GM18508 (cell line): ENCODE results near the gene FOXK2.

Experiments used
- ATAC-seq: cut with Tn5 transposase; IDR thresholded peaks from one replicate; pipeline ENCODE4 v1.9.1; 2021; ENCODE audit warnings: moderate number of reproducible peaks; ENCODE audit not compliant: insufficient read depth, unreplicated experiment

The FOXK2 gene

GRCh38 chr17:82586576-82587233 lies 67.2 kb downstream of the FOXK2 start:
- no peak for ATAC-seq

- ATAC-seq = no peak
These were observed 67.9 kb downstream of the FOXK2 start for GRCh38 chr17:82587234-82588086.

GRCh38 chr17:82588266-82589175 lies 69.0 kb downstream of the FOXK2 start:
- no peak for ATAC-seq

- no peak for ATAC-seq
These were observed 70.3 kb downstream of the FOXK2 start for GRCh38 chr17:82589851-82590180.

GRCh38 chr17:82590216-82590615 lies 70.7 kb downstream of the FOXK2 start:
- ATAC-seq = no peak

- ATAC-seq = no peak
These were observed 71.5 kb downstream of the FOXK2 start for GRCh38 chr17:82590881-82591539.

GRCh38 chr17:82592289-82592766 lies 72.8 kb downstream of the FOXK2 start:
- ATAC-seq = no peak

- no peak for ATAC-seq
These were observed 73.4 kb downstream of the FOXK2 start for GRCh38 chr17:82592767-82593589.

GRCh38 chr17:82593590-82594087 lies 74.1 kb downstream of the FOXK2 start:
- no peak for ATAC-seq

GRCh38 chr17:82594571-82594970 lies 75.0 kb downstream of the FOXK2 start:
- ATAC-seq = no peak

- no peak for ATAC-seq
These were observed 76.4 kb downstream of the FOXK2 start for GRCh38 chr17:82595893-82596292.

GRCh38 chr17:82596296-82596695 lies 76.8 kb downstream of the FOXK2 start:
- no peak for ATAC-seq

GRCh38 chr17:82596837-82597672 lies 77.5 kb downstream of the FOXK2 start:
- no peak for ATAC-seq

- no peak for ATAC-seq
These were observed 79.0 kb downstream of the FOXK2 start for GRCh38 chr17:82598256-82599119.

- ATAC-seq = no peak
These were observed 80.4 kb downstream of the FOXK2 start for GRCh38 chr17:82599674-82600661.

GRCh38 chr17:82600731-82601446 lies 81.4 kb downstream of the FOXK2 start:
- no peak for ATAC-seq
